ENCODE data around the gene CAMTA1. TPM values are rescaled to one million over a fixed set of nuclear protein-coding genes. Genes with fewer than 3 reads are reported as not detected.

CAMTA1 gene
- total and polyA plus RNA-seq, 12 donors, result 123 to 265 (median 142) TPM

DNA sequence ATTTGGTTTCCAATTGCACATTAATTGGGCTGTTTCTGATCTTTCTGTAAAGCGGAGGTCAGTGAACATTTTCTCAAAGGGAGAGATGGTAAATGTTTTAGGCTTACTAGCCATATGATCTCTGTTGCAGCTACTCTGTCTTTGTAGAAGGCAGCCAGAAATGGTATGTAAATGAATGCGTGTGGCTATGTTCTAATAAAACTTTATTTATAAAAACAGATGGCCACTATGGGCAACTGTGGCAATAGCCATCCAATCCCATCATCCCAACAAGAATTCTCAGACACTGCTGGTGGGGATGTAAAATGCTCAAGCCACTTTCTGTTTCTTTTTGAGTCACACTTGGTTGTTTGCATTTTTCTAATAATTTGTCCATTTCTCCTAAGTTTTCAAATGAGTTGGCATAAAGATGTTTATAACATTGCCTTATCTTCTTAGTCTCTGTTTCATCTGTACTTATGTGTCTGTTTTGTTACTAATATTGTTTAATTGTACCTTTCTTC is 537.1 kb downstream of the CAMTA1 start:
- Histone ChIP-seq H3K27ac (no peak overlapping the region), H3K36me3 (no peaks in the 10 kb centered on the region), H3K27me3 (peaks cover 0 to 3% (median 0%) of the 10 kb centered on the region in 7 donors), H3K4me1 (no peaks in the 10 kb centered on the region), H3K4me3 (no peak overlapping the region), H3K9me3 (peaks cover 0 to 2% (median 0%) of the 10 kb centered on the region in 11 donors)
- intact Hi-C loops (cut with DNase I), result no loop called here
- 95 to 97% methylated on average over 2 of the region's 2 CpGs for WGBS, 2 donors
- ATAC-seq (no peak), DNase-seq (no peak)
- TF ChIP-seq, protein P1, sequence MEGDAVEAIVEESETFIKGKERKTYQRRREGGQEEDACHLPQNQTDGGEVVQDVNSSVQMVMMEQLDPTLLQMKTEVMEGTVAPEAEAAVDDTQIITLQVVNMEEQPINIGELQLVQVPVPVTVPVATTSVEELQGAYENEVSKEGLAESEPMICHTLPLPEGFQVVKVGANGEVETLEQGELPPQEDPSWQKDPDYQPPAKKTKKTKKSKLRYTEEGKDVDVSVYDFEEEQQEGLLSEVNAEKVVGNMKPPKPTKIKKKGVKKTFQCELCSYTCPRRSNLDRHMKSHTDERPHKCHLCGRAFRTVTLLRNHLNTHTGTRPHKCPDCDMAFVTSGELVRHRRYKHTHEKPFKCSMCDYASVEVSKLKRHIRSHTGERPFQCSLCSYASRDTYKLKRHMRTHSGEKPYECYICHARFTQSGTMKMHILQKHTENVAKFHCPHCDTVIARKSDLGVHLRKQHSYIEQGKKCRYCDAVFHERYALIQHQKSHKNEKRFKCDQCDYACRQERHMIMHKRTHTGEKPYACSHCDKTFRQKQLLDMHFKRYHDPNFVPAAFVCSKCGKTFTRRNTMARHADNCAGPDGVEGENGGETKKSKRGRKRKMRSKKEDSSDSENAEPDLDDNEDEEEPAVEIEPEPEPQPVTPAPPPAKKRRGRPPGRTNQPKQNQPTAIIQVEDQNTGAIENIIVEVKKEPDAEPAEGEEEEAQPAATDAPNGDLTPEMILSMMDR (IDR thresholded peaks at IDR 0.05), result no peak

- DNase-seq, result no peak
- no peak for ATAC-seq
- WGBS, 2 donors, result 61 to 62% methylated on average over 1 of the region's 1 CpG
- Histone ChIP-seq H3K9me3 (peaks cover 0 to 8% (median 0%) of the 10 kb centered on the region in 11 donors), H3K27ac (no peak overlapping the region), H3K4me1 (no peaks in the 10 kb centered on the region), H3K27me3 (peaks cover 0 to 3% (median 0%) of the 10 kb centered on the region in 7 donors), H3K36me3 (no peaks in the 10 kb centered on the region), H3K4me3 (no peak overlapping the region)
- intact Hi-C loops (cut with DNase I), result no loop called here
- TF ChIP-seq, protein P1 (IDR thresholded peaks at IDR 0.05), result no peak
Observed at GRCh38 chr1:7322912-7323311, 537.7 kb downstream of the CAMTA1 start.

GRCh38 chr1:7325254-7325653 is 540.0 kb downstream of the CAMTA1 start:
- Histone ChIP-seq H3K4me1 (no peaks in the 10 kb centered on the region), H3K36me3 (no peaks in the 10 kb centered on the region), H3K27ac (no peak overlapping the region), H3K27me3 (peaks cover 0 to 5% (median 0%) of the 10 kb centered on the region in 7 donors), H3K4me3 (no peak overlapping the region), H3K9me3 (peaks cover 0 to 12% (median 0%) of the 10 kb centered on the region in 11 donors)
- DNase-seq, result no peak
- WGBS, 2 donors, result 81 to 88% methylated on average over 3 of the region's 3 CpGs
- TF ChIP-seq, protein P1 (IDR thresholded peaks at IDR 0.05), result no peak
- no peak for ATAC-seq
- intact Hi-C loops (cut with DNase I), result no loop called here

DNA sequence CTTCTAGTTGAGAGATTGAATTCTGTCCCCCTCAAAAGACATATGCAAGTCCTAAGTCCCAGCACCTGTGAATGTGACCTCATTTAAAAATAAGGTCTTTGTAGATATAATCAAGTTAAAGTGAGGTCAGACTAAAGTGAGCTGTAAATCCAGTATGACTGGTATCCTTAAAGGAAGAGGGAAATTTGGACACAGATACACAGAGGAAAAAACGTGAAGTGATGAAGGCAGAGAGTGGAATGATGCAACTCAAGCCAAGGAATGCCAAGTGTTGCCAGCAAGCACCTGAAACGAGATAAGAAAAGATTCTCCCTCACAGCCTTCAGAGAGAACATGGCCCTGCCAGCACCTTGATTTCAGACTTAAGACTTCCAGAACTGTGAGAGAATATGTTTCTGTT is 541.1 kb downstream of the CAMTA1 start:
- ATAC-seq, result no peak
- TF ChIP-seq, protein P1 (IDR thresholded peaks at IDR 0.05), result no peak
- intact Hi-C loops (cut with DNase I), result no loop called here
- H3K4me1 ChIP-seq, result no peaks in the 10 kb centered on the region
- DNase-seq, result no peak
- no peaks in the 10 kb centered on the region for H3K36me3 ChIP-seq
- peaks cover 0 to 12% (median 0%) of the 10 kb centered on the region in 11 donors for H3K9me3 ChIP-seq
- H3K27me3 ChIP-seq, result peaks cover 0 to 5% (median 0%) of the 10 kb centered on the region in 7 donors
- H3K4me3 ChIP-seq, result no peak overlapping the region
- 49 to 54% methylated on average over 2 of the region's 2 CpGs for WGBS, 2 donors
- H3K27ac ChIP-seq, result no peak overlapping the region
